Adrenal gland (tissue), 12 donors: ENCODE data around the gene SLC2A13. TPM values are rescaled to one million over a fixed set of nuclear protein-coding genes. Genes with fewer than 3 reads are reported as not detected.

Source experiments
- DNase-seq, 7 donors: peaks; one replicate each; pipeline ENCODE4 v3.0.0-alpha.2; 2019 to 2020
- H3K27ac ChIP-seq, 5 donors: fragments of 200-600 bp; sonication (generic) in 4 of 5; 1 replicate in 3 of 5; 2 replicates in 2 of 5; pipeline versions ENCODE4 v1.5.1 to v1.8.0; 2016 to 2020; ENCODE audit warnings: mild to moderate bottlenecking in 1 of 5
- H3K27me3 ChIP-seq: fragments of 200-600 bp; 2 replicates; pipeline ENCODE4 v1.8.0; 2021
- H3K36me3 ChIP-seq, 2 donors: fragments of 200-600 bp; replicated peaks in 1 of 2; 1 replicate in 1 of 2; 2 replicates in 1 of 2; pipeline versions ENCODE4 v1.5.1 to v1.8.0; 2018 to 2022
- H3K4me1 ChIP-seq, 2 donors: fragments of 200-600 bp; replicated peaks in 1 of 2; 1 replicate in 1 of 2; 2 replicates in 1 of 2; pipeline versions ENCODE4 v1.5.1 to v1.8.0; 2018 to 2021
- H3K4me3 ChIP-seq, 4 donors: fragments of 200-600 bp; sonication (generic) in 3 of 4; one replicate each; pipeline ENCODE4 v1.5.1; 2016 to 2018
- H3K9me3 ChIP-seq, 3 donors: fragments of 200-600 bp; sonication (generic) in 1 of 3; replicated peaks in 1 of 3; 1 replicate in 2 of 3; 2 replicates in 1 of 3; pipeline versions ENCODE4 v1.5.1 to v1.8.0; 2016 to 2021
- POLR2A ChIP-seq, 2 donors: fragments of 450-650 bp; IDR thresholded peaks; one replicate each; pipeline ENCODE4 v1.6.1; 2017; ENCODE audit warnings: antibody characterized with exemption in 2 of 2, mild to moderate bottlenecking in 2 of 2, moderate library complexity in 1 of 2
- WGBS, 4 donors: extraction: QIAGEN DNeasy Blood & Tissue Kit in 2 of 4; methylation state at CpG; one replicate each; pipeline versions ENCODE4 v1.1.5 to v1.1.7; 2013 to 2017; 5-methylcytosine and 5-hydroxymethylcytosine counted together
- intact Hi-C, 2 donors: fragments of 100-400 bp; cut with DNase I; formaldehyde crosslinking; loops; one replicate each; pipeline versions ENCODE4 v1.14.1 to v1.15.0; 2022 to 2023
- polyA plus RNA-seq, 3 donors: library from polyadenylated mRNA; stranded (reverse); fragments of 200-250 nt in 2 of 3; fragments of 350-450 nt in 1 of 3; fragmentation: Illumina TruSeq in 1 of 3; extraction: RNeasy Lipid Tissue Mini Kit (QIAGEN cat#74804) in 1 of 3; gene quantifications; one replicate each; pipeline ENCODE4 v1.2.3, GENCODE V29; 2013 to 2014
- total RNA-seq, 9 donors: library from RNA; depleted of rRNA in 4 of 9; stranded (reverse); fragments of >200 nt in 4 of 9; fragments of 120-200 nt in 1 of 9; fragmentation: NEBNext Ultra II Directional in 1 of 9; extraction: Animal tissue kit (Norgen Biotek cat#: 25700) in 1 of 9; gene quantifications; one replicate each; pipeline versions ENCODE4 v1.1.0 to v1.2.4, GENCODE V29; 2013 to 2023
- TF ChIP-seq, protein P1 (sequence below), 6 experiments: fragments of 450-650 bp in 4 of 6; fragments of 200-600 bp in 2 of 6; sonication (generic) in 1 of 6; IDR thresholded peaks; 1 replicate in 5 of 6; 2 replicates in 1 of 6; pipeline versions ENCODE4 v1.5.1 to v1.8.0; 2016 to 2021; ENCODE audit warnings: antibody characterized with exemption in 6 of 6, mild to moderate bottlenecking in 2 of 6, moderate library complexity in 1 of 6
- donor health status: healthy with polysubstance abuse.
- donor health status: Bipolar disorder and iron deficiency.
- donor health status: DM: yes; HTN: yes; CAD: no.
- donor health status: DM: no; HTN: no; CAD: no.
- donor health status: DM: no; HTN: no; CAD: no.
- donor health status: DM: yes; HTN: yes; CAD: no.

Gene SLC2A13
- total and polyA plus RNA-seq, 12 donors: 3.5 to 49.1 (median 27.0) TPM

DNA sequence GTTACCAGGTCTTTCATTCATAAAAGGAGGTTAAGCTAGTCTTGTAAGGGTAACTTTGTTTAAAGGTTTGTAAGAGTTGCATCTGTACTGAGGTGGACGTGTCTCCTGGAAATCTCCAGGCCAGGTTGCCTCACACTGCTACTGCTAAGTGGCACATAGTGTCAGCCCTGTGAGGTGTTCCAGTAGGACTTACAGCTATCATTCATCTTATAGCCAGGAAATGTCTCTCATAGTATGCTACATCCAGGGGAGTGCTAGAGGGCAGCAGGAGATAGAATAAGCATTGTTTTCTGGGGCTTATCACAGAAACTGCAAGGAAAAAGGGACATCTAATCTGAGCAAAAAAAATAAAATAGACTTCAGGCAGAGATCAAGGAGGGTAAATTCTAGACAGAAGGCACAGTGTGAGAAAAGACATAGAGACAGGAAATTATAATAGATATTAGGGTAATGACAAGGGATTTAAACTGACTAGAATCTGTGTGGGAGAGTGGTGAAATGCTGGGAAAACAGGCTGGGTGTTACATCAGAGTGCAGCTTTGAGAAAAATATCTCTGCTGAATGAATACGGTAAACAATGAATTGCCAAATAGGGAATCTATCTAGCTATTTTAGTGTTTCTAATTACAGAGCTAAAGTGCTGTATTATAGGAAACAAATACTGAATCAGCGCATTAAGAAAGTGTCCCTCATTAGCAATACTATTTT, 281.2 kb downstream of the SLC2A13 start:
- peak in 1 of 7 donors; percentile 5 for DNase-seq
- Histone ChIP-seq H3K27ac (no peak overlapping the region), H3K27me3 (no peaks in the 10 kb centered on the region), H3K9me3 (no peaks in the 10 kb centered on the region), H3K4me1 (no peaks in the 10 kb centered on the region), H3K36me3 (no peaks in the 10 kb centered on the region), H3K4me3 (no peak overlapping the region)
- intact Hi-C loops: no loop called here
- TF ChIP-seq, protein P1, sequence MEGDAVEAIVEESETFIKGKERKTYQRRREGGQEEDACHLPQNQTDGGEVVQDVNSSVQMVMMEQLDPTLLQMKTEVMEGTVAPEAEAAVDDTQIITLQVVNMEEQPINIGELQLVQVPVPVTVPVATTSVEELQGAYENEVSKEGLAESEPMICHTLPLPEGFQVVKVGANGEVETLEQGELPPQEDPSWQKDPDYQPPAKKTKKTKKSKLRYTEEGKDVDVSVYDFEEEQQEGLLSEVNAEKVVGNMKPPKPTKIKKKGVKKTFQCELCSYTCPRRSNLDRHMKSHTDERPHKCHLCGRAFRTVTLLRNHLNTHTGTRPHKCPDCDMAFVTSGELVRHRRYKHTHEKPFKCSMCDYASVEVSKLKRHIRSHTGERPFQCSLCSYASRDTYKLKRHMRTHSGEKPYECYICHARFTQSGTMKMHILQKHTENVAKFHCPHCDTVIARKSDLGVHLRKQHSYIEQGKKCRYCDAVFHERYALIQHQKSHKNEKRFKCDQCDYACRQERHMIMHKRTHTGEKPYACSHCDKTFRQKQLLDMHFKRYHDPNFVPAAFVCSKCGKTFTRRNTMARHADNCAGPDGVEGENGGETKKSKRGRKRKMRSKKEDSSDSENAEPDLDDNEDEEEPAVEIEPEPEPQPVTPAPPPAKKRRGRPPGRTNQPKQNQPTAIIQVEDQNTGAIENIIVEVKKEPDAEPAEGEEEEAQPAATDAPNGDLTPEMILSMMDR (IDR thresholded peaks at IDR 0.05): no peak
- TF ChIP-seq POLR2A (IDR thresholded peaks at IDR 0.05): no peak
- WGBS, 4 donors: 70 to 83% (median 77%) methylated on average over 3 of the region's 3 CpGs

DNA sequence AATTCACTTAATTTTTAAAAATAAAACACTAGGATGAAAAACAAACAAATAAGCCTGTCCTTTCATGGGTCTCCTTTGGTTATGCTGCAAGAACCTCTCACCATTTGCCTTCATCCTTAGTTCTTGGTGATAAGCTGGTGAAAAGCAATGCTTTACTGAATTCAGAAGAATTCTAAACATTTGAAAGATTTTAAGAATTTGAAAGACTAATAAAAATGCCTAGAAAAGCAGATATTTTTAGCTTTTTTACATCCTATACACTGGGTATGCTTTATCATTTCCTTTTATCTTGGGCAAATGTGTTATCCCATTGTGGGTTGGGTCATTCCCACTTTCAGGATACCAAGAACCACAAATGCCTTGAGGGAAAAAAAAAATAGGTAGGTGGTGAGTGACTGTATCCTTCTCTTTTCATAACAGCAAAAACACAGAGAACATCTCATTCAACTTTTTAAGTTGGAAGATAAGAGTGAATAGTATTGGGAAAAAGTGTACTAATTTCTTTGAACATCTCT, 289.2 kb downstream of the SLC2A13 start:
- Histone ChIP-seq H3K36me3 (no peaks in the 10 kb centered on the region), H3K4me3 (no peak overlapping the region), H3K27ac (no peak overlapping the region), H3K4me1 (no peaks in the 10 kb centered on the region), H3K9me3 (no peaks in the 10 kb centered on the region), H3K27me3 (no peaks in the 10 kb centered on the region)
- DNase-seq: no peak
- no peak for TF ChIP-seq POLR2A (IDR thresholded peaks at IDR 0.05)
- TF ChIP-seq, protein P1 (IDR thresholded peaks at IDR 0.05): no peak
- intact Hi-C loops: no loop called here

DNA sequence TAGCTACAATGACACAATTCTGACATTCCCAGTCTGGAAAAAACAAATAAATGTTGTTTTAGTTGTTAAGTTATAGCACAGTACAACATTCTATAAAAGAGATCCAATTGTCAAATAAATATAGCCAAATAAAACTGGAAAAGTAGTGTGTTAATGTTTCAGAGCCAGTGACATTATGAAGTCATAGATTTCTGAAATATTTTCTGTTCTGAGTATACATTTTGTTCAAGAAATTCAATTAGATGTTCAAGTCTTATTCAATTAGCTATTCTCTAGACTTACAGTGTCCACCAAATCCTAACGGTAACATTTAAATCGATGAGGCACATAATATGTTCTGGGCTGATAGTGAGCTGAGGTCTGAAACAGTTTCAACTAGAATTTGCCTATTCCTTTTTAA, 290.1 kb downstream of the SLC2A13 start:
- Histone ChIP-seq H3K4me3 (no peak overlapping the region), H3K9me3 (no peaks in the 10 kb centered on the region), H3K27me3 (no peaks in the 10 kb centered on the region), H3K36me3 (no peaks in the 10 kb centered on the region), H3K27ac (no peak overlapping the region), H3K4me1 (no peaks in the 10 kb centered on the region)
- no peak for DNase-seq
- TF ChIP-seq, protein P1 (IDR thresholded peaks at IDR 0.05): no peak
- TF ChIP-seq POLR2A (IDR thresholded peaks at IDR 0.05): no peak
- intact Hi-C loops: no loop called here
- WGBS, 4 donors: 76 to 94% (median 90%) methylated on average over 2 of the region's 2 CpGs

DNA sequence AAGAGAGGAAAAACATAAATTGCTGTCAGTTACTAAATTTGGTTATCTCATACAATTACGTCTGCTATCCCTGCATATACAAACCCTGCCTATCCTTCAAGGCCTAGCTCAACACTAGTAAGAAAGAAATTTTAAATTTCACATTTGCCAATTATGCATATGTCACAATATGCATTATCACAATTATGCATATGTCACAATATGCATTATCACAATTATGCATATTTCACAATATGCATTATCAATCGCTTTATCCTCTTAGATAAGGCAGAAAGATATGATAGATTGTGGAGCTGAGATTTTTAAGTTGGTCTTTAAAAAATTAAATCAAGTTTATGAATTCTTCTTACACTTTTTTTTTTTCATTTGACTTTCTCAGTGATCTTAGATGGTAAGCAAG, 291.3 kb downstream of the SLC2A13 start:
- 41 to 92% (median 64%) methylated on average over 2 of the region's 2 CpGs for WGBS, 4 donors

More for the DNA sequence above, 291.3 kb downstream of the SLC2A13 start:
- Histone ChIP-seq H3K4me1 (no peaks in the 10 kb centered on the region), H3K27ac (no peak overlapping the region), H3K9me3 (peaks cover 0 to 6% (median 0%) of the 10 kb centered on the region in 3 donors), H3K27me3 (no peaks in the 10 kb centered on the region), H3K36me3 (no peaks in the 10 kb centered on the region), H3K4me3 (no peak overlapping the region)
- DNase-seq: no peak
- TF ChIP-seq, protein P1 (IDR thresholded peaks at IDR 0.05): no peak
- TF ChIP-seq POLR2A (IDR thresholded peaks at IDR 0.05): no peak
- intact Hi-C loops: no loop called here
